GM20431 (cell line): ENCODE data around the gene PCDH15.

ENCODE experiments used
- in situ Hi-C: fragments of 300-500 bp; cut with MseI, MboI; formaldehyde crosslinking; loops from one replicate; pipeline ENCODE4 v1.15.0; 2020; ENCODE audit warnings: low sequenced_read_pairs; ENCODE audit not compliant: unreplicated experiment

PCDH15 gene

GRCh38 chr10:53786236-53786900 is 1014.7 kb downstream of the PCDH15 start:
- in situ Hi-C loops, result no loop called here

GRCh38 chr10:53771701-53772100 is 1029.3 kb downstream of the PCDH15 start:
- in situ Hi-C loops, result no loop called here

- in situ Hi-C loops, result no loop called here
These were observed 1030.1 kb downstream of the PCDH15 start for GRCh38 chr10:53770903-53771302.

- in situ Hi-C loops, result no loop called here
These were observed 1035.7 kb downstream of the PCDH15 start for GRCh38 chr10:53765311-53765710.

GRCh38 chr10:53754596-53755250 is 1046.3 kb downstream of the PCDH15 start:
- in situ Hi-C loops, result no loop called here
